DND-41 (cell line): ENCODE data around the gene SMIM29.

ENCODE experiments used
- CTCF ChIP-seq: IDR thresholded peaks from 2 replicates; pipeline ENCODE4 v1.5.1; 2012; ENCODE audit warnings: borderline replicate concordance, low read length, moderate library complexity, mild to moderate bottlenecking; ENCODE audit not compliant: poor library complexity, severe bottlenecking; ENCODE audit errors: extremely low read depth
- EZH2 ChIP-seq: IDR thresholded peaks from 3 replicates; pipeline ENCODE4 v1.6.1; 2012; ENCODE audit warnings: borderline replicate concordance, low read depth, mild to moderate bottlenecking, moderate library complexity, low read length, inconsistent platforms; ENCODE audit not compliant: severe bottlenecking

- TF ChIP-seq CTCF (no peak), EZH2 (no peak)
These were observed 30.0 kb upstream of the SMIM29 start for GRCh38 chr6:34278833-34279232.
